ENCODE data around the gene TCERG1L. TPM values are rescaled to one million over a fixed set of nuclear protein-coding genes. Genes with fewer than 3 reads are reported as not detected.
"Not testable (repeated sequence)": the region's sequence is repeated elsewhere in the genome, so short reads cannot be mapped to it uniquely, and the experiment has no call there.

TCERG1L gene
- total RNA-seq, 2 donors from 2014 or later = 0.05 TPM; not detected in 1

DNA sequence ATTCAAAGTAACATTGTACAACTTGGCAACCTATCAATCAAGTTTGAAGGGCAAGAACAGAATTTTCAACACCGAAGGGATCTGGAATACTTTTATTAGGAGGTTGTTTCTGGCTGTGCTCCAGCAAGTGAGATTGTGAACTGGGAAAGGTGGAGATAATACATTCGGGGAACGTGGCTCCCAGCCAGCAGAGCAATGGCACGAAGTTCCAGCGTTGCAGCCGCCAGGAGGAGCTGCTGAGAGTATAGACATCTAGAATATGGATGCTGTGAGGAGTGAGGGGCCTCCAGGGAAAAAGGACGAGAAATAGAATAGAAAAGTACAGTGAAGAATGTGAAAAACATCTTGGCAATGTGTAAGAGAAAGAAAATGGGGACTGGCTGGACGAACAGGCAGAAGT is 69.5 kb downstream of the TCERG1L start:
- ATAC-seq (replicated peaks) = no peak
- no peak overlapping the region for H3K4me3 Mint-ChIP-seq
- no peak overlapping the region for H3K27ac Mint-ChIP-seq
- no peaks in the 10 kb centered on the region for H3K4me1 Mint-ChIP-seq
- H3K9me3 Mint-ChIP-seq = peaks cover 3% of the 10 kb centered on the region
- H3K27me3 Mint-ChIP-seq = no peaks in the 10 kb centered on the region
- no peaks in the 10 kb centered on the region for H3K36me3 Mint-ChIP-seq (ENCODE audit: low read depth)

DNA sequence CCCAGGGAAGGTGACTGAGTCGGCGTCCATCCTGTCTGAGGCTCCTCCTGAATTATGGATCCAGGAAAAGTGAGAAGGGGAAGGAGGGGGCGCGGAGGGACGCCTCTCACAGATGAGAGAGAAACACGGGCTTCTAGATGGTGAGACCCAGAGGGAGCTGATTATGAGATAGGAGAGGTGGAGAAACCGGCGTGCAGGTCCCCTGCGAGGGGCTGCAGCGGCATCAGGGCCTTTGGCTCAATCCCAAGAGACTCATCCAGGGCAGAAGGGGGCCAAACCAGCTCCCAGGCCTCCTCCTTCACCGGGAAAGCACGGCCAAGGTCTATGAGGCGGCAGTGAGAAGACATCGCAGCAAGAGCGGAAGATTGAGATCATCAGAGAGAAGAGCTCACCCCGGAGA is 70.8 kb downstream of the TCERG1L start:
- no peak overlapping the region for H3K4me3 Mint-ChIP-seq
- H3K36me3 Mint-ChIP-seq (ENCODE audit: low read depth) = no peaks in the 10 kb centered on the region
- no peak for ATAC-seq (replicated peaks)
- no peaks in the 10 kb centered on the region for H3K27me3 Mint-ChIP-seq
- no peak overlapping the region for H3K27ac Mint-ChIP-seq
- peaks cover 3% of the 10 kb centered on the region for H3K9me3 Mint-ChIP-seq
- no peaks in the 10 kb centered on the region for H3K4me1 Mint-ChIP-seq

- Mint-ChIP-seq H3K4me3 (no peak overlapping the region), H3K27ac (no peak overlapping the region), H3K9me3 (peaks cover 3% of the 10 kb centered on the region), H3K4me1 (no peaks in the 10 kb centered on the region), H3K27me3 (no peaks in the 10 kb centered on the region), H3K36me3 (ENCODE audit: low read depth) (no peaks in the 10 kb centered on the region)
- no peak for ATAC-seq (replicated peaks)
These were observed 71.6 kb downstream of the TCERG1L start for GRCh38 chr10:131239926-131240325.

- H3K27ac Mint-ChIP-seq = no peak overlapping the region
- no peaks in the 10 kb centered on the region for H3K27me3 Mint-ChIP-seq
- no peaks in the 10 kb centered on the region for H3K36me3 Mint-ChIP-seq (ENCODE audit: low read depth)
- ATAC-seq (replicated peaks) = no peak
- no peak overlapping the region for H3K4me3 Mint-ChIP-seq
- H3K9me3 Mint-ChIP-seq = peaks cover 3% of the 10 kb centered on the region
- no peaks in the 10 kb centered on the region for H3K4me1 Mint-ChIP-seq
These were observed 72.1 kb downstream of the TCERG1L start for GRCh38 chr10:131239450-131239849.

GRCh38 chr10:131238669-131239280 is 72.7 kb downstream of the TCERG1L start:
- no peaks in the 10 kb centered on the region for H3K36me3 Mint-ChIP-seq (ENCODE audit: low read depth)
- no peak overlapping the region for H3K4me3 Mint-ChIP-seq
- no peak overlapping the region for H3K27ac Mint-ChIP-seq
- no peak for ATAC-seq (replicated peaks)
- H3K4me1 Mint-ChIP-seq = no peaks in the 10 kb centered on the region
- peaks cover 3% of the 10 kb centered on the region for H3K9me3 Mint-ChIP-seq
- no peaks in the 10 kb centered on the region for H3K27me3 Mint-ChIP-seq

GRCh38 chr10:131237991-131238651 is 73.4 kb downstream of the TCERG1L start:
- H3K27me3 Mint-ChIP-seq = no peaks in the 10 kb centered on the region
- H3K27ac Mint-ChIP-seq = no peak overlapping the region
- peaks cover 3% of the 10 kb centered on the region for H3K9me3 Mint-ChIP-seq
- no peak for ATAC-seq (replicated peaks)
- no peak overlapping the region for H3K4me3 Mint-ChIP-seq
- H3K36me3 Mint-ChIP-seq (ENCODE audit: low read depth) = no peaks in the 10 kb centered on the region
- H3K4me1 Mint-ChIP-seq = no peaks in the 10 kb centered on the region

- not testable (repeated sequence) for H3K36me3 Mint-ChIP-seq (ENCODE audit: low read depth); H3K4me1 Mint-ChIP-seq; H3K27ac Mint-ChIP-seq; H3K4me3 Mint-ChIP-seq; H3K9me3 Mint-ChIP-seq; ATAC-seq (replicated peaks); H3K27me3 Mint-ChIP-seq
These were observed 76.9 kb downstream of the TCERG1L start for GRCh38 chr10:131234606-131235005.

DNA sequence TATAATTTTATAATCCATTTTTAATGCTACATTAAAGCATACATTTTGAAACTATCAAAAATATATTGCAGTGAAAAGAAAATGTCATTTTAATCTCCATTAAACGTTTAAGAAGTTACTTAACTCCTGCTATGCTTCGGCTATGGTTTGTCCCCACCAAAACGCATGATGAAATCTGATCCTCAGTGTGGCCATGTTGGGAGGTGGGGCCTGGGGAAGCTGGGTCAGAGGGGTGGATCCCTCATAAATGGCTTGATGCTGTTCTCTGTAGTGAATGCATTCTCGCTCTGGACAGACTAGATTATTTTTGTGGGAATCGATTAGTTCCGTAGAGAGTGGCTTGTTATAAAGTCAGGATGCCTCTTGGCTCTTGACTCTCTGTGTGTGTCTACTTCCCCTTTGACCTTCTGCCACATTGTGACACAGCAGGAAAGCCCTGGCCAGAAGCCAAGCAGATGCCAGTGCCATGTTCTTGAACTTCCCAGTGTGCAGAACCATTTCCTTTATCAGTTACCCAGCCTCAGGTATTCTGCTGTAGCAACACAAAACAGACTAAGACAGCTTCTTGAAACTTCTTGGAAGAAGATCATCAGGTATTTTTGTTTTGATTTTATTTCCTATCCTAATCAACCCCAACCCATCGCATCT is 77.8 kb downstream of the TCERG1L start:
- H3K9me3 Mint-ChIP-seq = no peaks in the 10 kb centered on the region
- no peaks in the 10 kb centered on the region for H3K4me1 Mint-ChIP-seq
- H3K4me3 Mint-ChIP-seq = no peak overlapping the region
- ATAC-seq (replicated peaks) = no peak
- H3K27me3 Mint-ChIP-seq = no peaks in the 10 kb centered on the region
- H3K27ac Mint-ChIP-seq = no peak overlapping the region
- H3K36me3 Mint-ChIP-seq (ENCODE audit: low read depth) = no peaks in the 10 kb centered on the region

DNA sequence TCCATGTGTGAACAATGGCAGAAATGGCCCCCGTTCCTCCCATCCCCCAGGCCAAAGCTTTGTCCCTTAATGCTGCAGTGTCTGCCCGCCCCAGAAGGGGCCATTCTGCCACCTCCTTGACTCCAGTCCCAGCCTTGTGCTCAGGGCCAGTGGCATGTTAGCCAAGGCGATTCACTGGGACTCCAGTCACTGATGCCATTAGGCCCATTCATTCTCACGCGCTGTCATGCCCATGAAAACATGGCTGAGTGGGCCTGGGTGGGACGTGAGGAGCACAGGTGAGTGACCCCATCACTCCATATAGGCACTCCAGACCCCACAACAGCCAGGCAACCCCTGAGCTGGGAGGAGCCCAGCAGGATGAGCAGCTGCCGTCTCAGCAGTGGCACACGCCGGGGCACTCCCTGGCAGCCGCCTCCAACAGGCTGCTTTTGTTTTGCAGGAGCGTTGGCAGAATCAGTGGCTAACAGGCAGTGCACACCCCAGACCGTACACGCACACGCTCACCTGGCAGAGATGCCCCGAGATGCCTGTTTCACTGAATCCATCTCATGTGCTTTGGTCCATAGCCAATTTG is 79.5 kb downstream of the TCERG1L start:
- Mint-ChIP-seq H3K9me3 (no peaks in the 10 kb centered on the region), H3K36me3 (ENCODE audit: low read depth) (no peaks in the 10 kb centered on the region), H3K27ac (no peak overlapping the region), H3K4me3 (no peak overlapping the region), H3K27me3 (no peaks in the 10 kb centered on the region), H3K4me1 (no peaks in the 10 kb centered on the region)
- ATAC-seq (replicated peaks) = no peak

DNA sequence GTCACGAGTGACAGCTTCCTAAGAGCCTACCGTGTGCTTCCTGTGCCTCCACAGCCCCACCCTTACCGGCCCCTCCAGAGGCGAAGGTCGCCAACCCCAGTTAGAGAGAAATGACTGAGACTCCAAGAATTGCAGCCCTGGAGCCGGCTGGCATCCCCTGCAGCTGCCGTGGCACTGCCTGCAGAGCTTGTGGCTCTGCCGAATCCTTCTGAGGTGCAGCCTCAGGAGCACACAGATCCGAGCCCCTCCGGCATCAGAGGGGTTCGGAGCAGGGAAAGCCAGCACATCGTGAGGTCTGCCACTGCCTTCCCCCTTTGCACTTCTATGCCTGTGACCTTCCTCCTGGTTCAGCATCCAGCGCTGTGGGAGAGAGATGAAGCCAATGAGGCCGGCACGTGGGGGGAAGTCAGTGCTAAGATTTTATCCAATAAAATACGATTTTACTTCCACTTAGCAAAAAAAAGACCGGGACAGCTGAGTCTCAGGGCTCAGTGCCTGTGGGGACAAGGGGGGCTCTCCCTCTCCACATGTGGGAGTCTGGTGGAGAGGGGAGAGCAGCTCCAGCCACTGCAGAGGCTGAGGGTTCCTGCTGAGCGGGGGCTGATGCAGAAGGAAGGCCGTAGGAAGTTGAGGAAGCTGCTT is 80.1 kb downstream of the TCERG1L start:
- H3K27ac Mint-ChIP-seq = no peak overlapping the region
- H3K4me3 Mint-ChIP-seq = no peak overlapping the region
- H3K4me1 Mint-ChIP-seq = no peaks in the 10 kb centered on the region
- H3K9me3 Mint-ChIP-seq = no peaks in the 10 kb centered on the region
- ATAC-seq (replicated peaks) = no peak
- H3K27me3 Mint-ChIP-seq = no peaks in the 10 kb centered on the region
- H3K36me3 Mint-ChIP-seq (ENCODE audit: low read depth) = no peaks in the 10 kb centered on the region

- Mint-ChIP-seq H3K9me3 (no peaks in the 10 kb centered on the region), H3K4me1 (no peaks in the 10 kb centered on the region), H3K36me3 (ENCODE audit: low read depth) (no peaks in the 10 kb centered on the region), H3K4me3 (no peak overlapping the region), H3K27me3 (no peaks in the 10 kb centered on the region), H3K27ac (no peak overlapping the region)
- ATAC-seq (replicated peaks) = no peak
These were observed 80.7 kb downstream of the TCERG1L start for GRCh38 chr10:131230641-131231322.

DNA sequence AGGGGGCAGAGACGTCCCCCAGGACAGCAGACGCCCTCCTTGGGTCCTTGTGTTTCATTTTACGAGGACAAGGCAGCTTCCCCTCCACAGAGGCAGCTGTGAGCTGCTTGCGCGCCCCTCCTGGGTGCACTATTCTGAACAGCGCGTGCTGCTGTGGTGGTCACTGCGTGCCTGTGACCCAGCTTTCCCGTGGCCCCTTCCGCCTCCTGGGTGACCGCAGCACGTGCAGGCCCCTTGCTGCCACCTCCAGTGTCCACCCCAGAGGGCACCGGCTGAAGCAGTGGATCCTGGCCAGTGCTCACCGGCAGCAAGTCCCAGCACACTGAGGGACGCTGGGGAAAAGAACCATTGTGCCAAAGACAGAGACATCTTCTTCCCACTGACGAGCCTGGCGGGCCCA is 81.4 kb downstream of the TCERG1L start:
- no peaks in the 10 kb centered on the region for H3K9me3 Mint-ChIP-seq
- H3K27me3 Mint-ChIP-seq = no peaks in the 10 kb centered on the region
- H3K4me1 Mint-ChIP-seq = no peaks in the 10 kb centered on the region
- no peaks in the 10 kb centered on the region for H3K36me3 Mint-ChIP-seq (ENCODE audit: low read depth)
- no peak overlapping the region for H3K27ac Mint-ChIP-seq
- H3K4me3 Mint-ChIP-seq = no peak overlapping the region
- ATAC-seq (replicated peaks) = no peak

- ATAC-seq (replicated peaks) = no peak
- Mint-ChIP-seq H3K4me1 (no peaks in the 10 kb centered on the region), H3K9me3 (no peaks in the 10 kb centered on the region), H3K27ac (no peak overlapping the region), H3K36me3 (ENCODE audit: low read depth) (no peaks in the 10 kb centered on the region), H3K4me3 (no peak overlapping the region), H3K27me3 (no peaks in the 10 kb centered on the region)
These were observed 84.3 kb downstream of the TCERG1L start for GRCh38 chr10:131227163-131227740.

Data from activated T-helper 17 cell treated with anti-CD3 and anti-CD28 coated beads, Interleukin-2, amount 50 U/mL, for 72 hours (primary cell).